IPS-18c (cell line): ENCODE results near the gene EFL1.

Experiments
- H3K4me3 ChIP-seq: 2 replicates; pipeline ENCODE4 v1.7.0; 2013; ENCODE audit warnings: low read depth, mild to moderate bottlenecking, low read length, moderate library complexity; ENCODE audit not compliant: insufficient read depth
- H3K9me3 ChIP-seq: one replicate; pipeline ENCODE4 v1.6.1; 2013; ENCODE audit warnings: mild to moderate bottlenecking, low read length, moderate library complexity; ENCODE audit not compliant: control insufficient read depth, insufficient read depth

The EFL1 gene

GRCh38 chr15:82124331-82125263, 137.9 kb downstream of the EFL1 start:
- H3K9me3 ChIP-seq, result no peaks in the 10 kb centered on the region
- H3K4me3 ChIP-seq, result no peak overlapping the region

GRCh38 chr15:82122746-82123400, 139.7 kb downstream of the EFL1 start:
- no peaks in the 10 kb centered on the region for H3K9me3 ChIP-seq
- H3K4me3 ChIP-seq, result no peak overlapping the region

- H3K9me3 ChIP-seq, result no peaks in the 10 kb centered on the region
- no peak overlapping the region for H3K4me3 ChIP-seq
These were observed 144.5 kb downstream of the EFL1 start for GRCh38 chr15:82118040-82118439.

DNA sequence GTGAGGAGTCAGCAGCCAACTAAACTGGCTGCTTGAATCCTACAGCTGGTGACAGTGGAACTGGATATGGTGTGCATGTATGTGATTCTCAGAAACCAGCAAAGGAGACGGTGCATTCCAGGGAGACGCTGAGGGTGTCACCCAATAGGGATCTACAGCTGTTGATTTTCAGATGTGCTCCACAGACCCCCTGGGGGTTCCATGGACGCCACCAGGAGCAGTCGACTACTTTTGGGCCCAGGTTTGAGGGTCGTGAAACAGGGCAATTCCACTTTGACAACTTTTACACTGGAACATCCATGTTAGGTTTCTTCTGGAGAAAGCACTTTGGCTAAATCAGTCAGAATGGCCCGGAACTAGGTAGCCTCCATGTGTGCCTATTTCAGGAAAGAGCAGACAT, 145.2 kb downstream of the EFL1 start:
- Histone ChIP-seq H3K9me3 (no peaks in the 10 kb centered on the region), H3K4me3 (no peak overlapping the region)

GRCh38 chr15:82114660-82115059, 147.9 kb downstream of the EFL1 start:
- no peaks in the 10 kb centered on the region for H3K9me3 ChIP-seq
- no peak overlapping the region for H3K4me3 ChIP-seq

- no peak overlapping the region for H3K4me3 ChIP-seq
- no peaks in the 10 kb centered on the region for H3K9me3 ChIP-seq
These were observed 149.3 kb downstream of the EFL1 start for GRCh38 chr15:82113106-82113715.

- Histone ChIP-seq H3K9me3 (no peaks in the 10 kb centered on the region), H3K4me3 (no peak overlapping the region)
These were observed 150.6 kb downstream of the EFL1 start for GRCh38 chr15:82111918-82112317.

DNA sequence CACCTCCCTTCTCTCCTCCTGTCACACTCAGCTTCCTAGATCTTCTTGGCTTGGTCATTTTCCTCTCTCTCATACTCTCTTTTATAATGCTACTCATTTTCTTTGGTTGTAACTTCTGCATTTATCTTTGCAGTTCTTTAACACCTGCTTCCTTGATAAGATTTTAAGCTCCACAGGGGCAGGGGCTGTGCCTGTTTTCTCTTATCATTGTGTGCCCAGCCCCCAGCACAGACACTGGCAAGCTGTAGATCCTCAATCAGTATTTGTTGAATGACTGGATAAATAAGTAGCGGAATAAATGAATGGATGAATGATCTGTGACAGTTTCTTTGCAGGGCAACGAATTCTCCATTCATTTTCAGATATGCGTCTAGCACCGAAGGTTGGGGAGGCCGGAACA, 152.4 kb downstream of the EFL1 start:
- H3K9me3 ChIP-seq, result no peaks in the 10 kb centered on the region
- no peak overlapping the region for H3K4me3 ChIP-seq

- Histone ChIP-seq H3K4me3 (no peak overlapping the region), H3K9me3 (peaks cover 3% of the 10 kb centered on the region)
These were observed 153.9 kb downstream of the EFL1 start for GRCh38 chr15:82108489-82109078.

DNA sequence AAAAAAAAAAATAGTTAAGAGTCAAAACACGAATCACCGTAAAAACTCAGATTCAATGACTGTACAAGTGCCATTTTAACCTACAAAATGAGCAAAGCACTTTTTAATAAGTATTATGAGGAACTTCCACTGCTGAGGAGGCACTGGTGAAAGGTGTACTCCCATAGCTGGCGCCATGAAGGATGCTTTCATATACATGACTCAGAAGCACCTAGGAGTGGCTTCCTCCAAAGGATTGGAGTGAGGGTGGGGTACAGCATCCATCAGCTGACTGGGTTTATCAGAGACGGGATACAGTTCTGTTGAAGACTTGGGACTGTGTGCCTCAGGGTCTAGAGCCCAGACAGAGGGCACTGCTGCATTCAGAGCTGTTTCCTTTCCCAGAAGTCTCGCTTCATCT, 155.9 kb downstream of the EFL1 start:
- Histone ChIP-seq H3K9me3 (peaks cover 3% of the 10 kb centered on the region), H3K4me3 (no peak overlapping the region)

GRCh38 chr15:82105451-82106215, 156.9 kb downstream of the EFL1 start:
- Histone ChIP-seq H3K9me3 (peaks cover 5% of the 10 kb centered on the region), H3K4me3 (no peak overlapping the region)

DNA sequence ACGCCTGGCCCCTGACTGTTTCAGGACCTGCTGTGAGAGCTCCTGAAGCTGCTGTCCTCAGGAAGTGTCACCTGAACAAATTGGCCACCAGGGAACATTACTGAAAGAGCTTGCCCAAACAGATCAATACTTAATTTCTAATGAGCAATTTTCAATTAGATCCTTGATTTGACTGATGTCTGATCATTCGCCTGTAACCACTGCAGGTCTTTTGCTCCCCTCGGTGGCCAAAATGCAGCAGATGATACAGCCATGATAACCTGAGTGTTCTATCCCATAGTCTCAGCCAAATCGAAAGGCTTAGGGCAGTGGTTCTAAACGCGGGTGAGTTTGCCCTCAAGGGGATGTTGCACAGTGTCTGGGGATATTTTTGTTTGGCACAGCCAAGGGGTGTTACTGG, 159.1 kb downstream of the EFL1 start:
- Histone ChIP-seq H3K4me3 (no peak overlapping the region), H3K9me3 (peaks cover 5% of the 10 kb centered on the region)

DNA sequence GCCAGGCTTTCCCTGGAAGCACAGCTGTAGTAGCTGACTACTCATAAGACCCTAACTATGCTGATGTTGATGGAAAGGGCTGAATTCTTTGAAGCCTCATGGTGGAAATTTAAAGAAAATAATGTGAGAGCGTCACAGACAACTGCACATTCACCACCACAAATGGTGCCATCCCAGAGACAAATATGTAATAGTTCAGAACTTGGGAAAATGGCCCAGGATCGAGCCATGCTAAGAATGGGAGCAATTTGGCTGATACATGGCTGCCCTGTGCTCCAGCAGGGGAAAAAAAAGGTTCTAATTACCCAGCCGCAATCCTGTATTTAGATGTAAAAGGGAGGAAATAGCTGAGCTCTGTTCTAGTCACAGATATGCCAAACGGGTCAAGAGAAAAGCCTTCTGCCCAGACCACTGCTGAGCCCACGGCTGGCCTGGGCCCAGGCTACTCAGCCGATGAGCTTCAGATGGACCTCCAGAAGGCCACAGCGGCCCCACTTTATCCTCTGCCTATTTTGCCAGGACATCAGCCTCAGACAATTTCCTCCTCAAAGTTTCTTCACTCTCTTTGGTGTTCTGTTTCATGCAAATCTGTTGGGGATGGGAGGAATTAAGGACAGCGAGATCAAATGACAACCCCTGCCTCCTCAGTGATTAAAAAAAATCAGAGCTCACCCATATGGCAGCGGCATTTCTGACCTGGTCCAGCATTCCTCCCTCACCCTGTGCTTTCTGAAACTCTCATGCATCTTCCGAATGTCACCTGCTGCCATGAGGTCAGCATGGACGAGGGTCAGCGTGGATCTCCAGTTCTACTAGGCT, 162.2 kb downstream of the EFL1 start:
- Histone ChIP-seq H3K4me3 (no peak overlapping the region), H3K9me3 (peaks cover 5% of the 10 kb centered on the region)

DNA sequence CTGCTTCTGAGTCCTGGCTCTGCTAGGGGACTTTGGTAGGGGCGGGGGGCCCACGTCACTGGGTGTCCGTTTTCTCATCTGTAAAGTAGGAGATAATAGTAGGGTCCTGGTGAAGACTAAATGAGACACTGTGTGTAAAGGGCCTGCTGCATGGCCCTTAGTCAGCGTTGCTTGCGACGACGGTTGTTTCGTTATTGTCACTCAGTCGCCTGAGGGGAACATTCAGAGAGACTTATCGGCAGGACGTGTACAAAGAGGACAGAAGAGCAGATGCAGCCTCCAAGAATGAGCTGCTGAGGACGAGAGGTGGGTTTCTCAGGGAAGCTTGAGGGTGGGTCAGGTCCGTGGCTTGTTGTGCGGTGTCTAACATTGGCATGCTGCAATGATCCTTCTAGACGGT, 163.9 kb downstream of the EFL1 start:
- Histone ChIP-seq H3K4me3 (no peak overlapping the region), H3K9me3 (peaks cover 3% of the 10 kb centered on the region)

DNA sequence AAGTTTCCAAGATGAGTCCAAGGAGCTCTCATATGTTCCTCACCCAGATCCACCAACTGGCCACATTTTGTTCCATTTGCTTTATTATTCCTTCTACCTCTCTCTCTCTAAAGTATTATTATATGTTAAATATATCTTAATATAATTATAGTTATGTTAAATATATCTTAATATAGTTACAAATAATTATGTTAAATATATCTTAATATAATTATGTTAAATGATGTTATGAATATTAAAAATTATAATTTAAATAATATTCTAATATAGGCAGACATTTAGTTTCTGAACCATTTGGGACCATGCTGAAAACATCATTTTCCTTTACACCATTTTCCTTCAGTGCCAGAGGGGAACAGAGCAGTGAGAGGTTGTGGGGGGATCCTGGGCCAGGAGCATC, 166.7 kb downstream of the EFL1 start:
- H3K9me3 ChIP-seq, result peaks cover 2% of the 10 kb centered on the region
- no peak overlapping the region for H3K4me3 ChIP-seq

GRCh38 chr15:82093774-82094211, 168.7 kb downstream of the EFL1 start:
- H3K9me3 ChIP-seq, result no peaks in the 10 kb centered on the region
- no peak overlapping the region for H3K4me3 ChIP-seq
